Measurements from ENCODE around the gene B9D1. TPM values are rescaled to one million over a fixed set of nuclear protein-coding genes. Genes with fewer than 3 reads are reported as not detected.

The B9D1 gene
- total RNA-seq, 1 donor from 2014 or later, result 12.6 TPM

- DNase-seq (ENCODE audit: low spot score in 2 of 2), result no peak
- FAIRE-seq, result no peak
Observed at GRCh38 chr17:19388791-19389785, 26.6 kb upstream of the B9D1 start.

- FAIRE-seq (no peak), DNase-seq (ENCODE audit: low spot score in 2 of 2) (no peak)
Observed at GRCh38 chr17:19387921-19388521, 25.5 kb upstream of the B9D1 start.

- FAIRE-seq (no peak), DNase-seq (ENCODE audit: low spot score in 2 of 2) (peak in 1 of 2 donors; percentile 48)
Observed at GRCh38 chr17:19386974-19387920, 24.7 kb upstream of the B9D1 start, which contains the start of gene MFAP4. Gene MFAP4, minus strand, starts transcription at chr17:19387190. Its CDS starts 35 bp downstream, at chr17:19387155.

- FAIRE-seq (no peak), DNase-seq (ENCODE audit: low spot score in 2 of 2) (peak in 1 of 2 donors; percentile 55)
Observed at GRCh38 chr17:19386051-19386929, 23.8 kb upstream of the B9D1 start.

GRCh38 chr17:19385521-19385983 lies 23.0 kb upstream of the B9D1 start:
- FAIRE-seq (no peak), DNase-seq (ENCODE audit: low spot score in 2 of 2) (no peak)

GRCh38 chr17:19384723-19385391 lies 22.3 kb upstream of the B9D1 start:
- DNase-seq (ENCODE audit: low spot score in 2 of 2), result peak; percentile 69 to 83
- FAIRE-seq, result no peak

- DNase-seq (ENCODE audit: low spot score in 2 of 2), result no peak
- no peak for FAIRE-seq
Observed at GRCh38 chr17:19383681-19384470, 21.4 kb upstream of the B9D1 start.

GRCh38 chr17:19382531-19383444 lies 20.3 kb upstream of the B9D1 start:
- no peak for DNase-seq (ENCODE audit: low spot score in 2 of 2)
- no peak for FAIRE-seq

- no peak for FAIRE-seq
Observed at GRCh38 chr17:19381741-19382444, 19.4 kb upstream of the B9D1 start.

GRCh38 chr17:19381361-19381740 lies 18.8 kb upstream of the B9D1 start:
- no peak for DNase-seq (ENCODE audit: low spot score in 2 of 2)
- FAIRE-seq, result no peak

More at GRCh38 chr17:19381741-19382444, 19.4 kb upstream of the B9D1 start:
- no peak for DNase-seq (ENCODE audit: low spot score in 2 of 2)

- FAIRE-seq (no peak), DNase-seq (ENCODE audit: low spot score in 2 of 2) (no peak)
Observed at GRCh38 chr17:19380481-19381301, 18.2 kb upstream of the B9D1 start.

- no peak for FAIRE-seq
- no peak for DNase-seq (ENCODE audit: low spot score in 2 of 2)
Observed at GRCh38 chr17:19379361-19380065, 17.0 kb upstream of the B9D1 start.

- FAIRE-seq, result no peak
- peak in 1 of 2 donors; percentile 48 for DNase-seq (ENCODE audit: low spot score in 2 of 2)
Observed at GRCh38 chr17:19378416-19379360, 16.2 kb upstream of the B9D1 start, which contains the start of gene MAPK7. Gene MAPK7, plus strand, starts transcription at chr17:19378498. Its CDS starts 403 bp downstream, at chr17:19378901.

Measured in frontal cortex (tissue), 4 donors.